PC-3 (cell line): Measurements from ENCODE around the gene PDLIM7. TPM values are rescaled to one million over a fixed set of nuclear protein-coding genes. Genes with fewer than 3 reads are reported as not detected.

Experiments used
- ATAC-seq: fragments of 200-7000 bp; cut with Tn5 transposase; 2 replicates; pipeline ENCODE4 v1.9.1; 2020; ENCODE audit warnings: mild to moderate bottlenecking, moderate library complexity
- BruUV-seq: library from RNA; stranded (reverse); fragments of 400-500 nt; replicated peaks from 2 replicates; lab custom pipeline; 2021; lab: Mats Ljungman, UMichigan
- CTCF ChIA-PET: fragments of 300-600 bp; sonication (Branson Sonifier 250); formaldehyde crosslinking; loops from one replicate; lab custom pipeline; 2022; ENCODE audit warnings: antibody characterized with exemption; lab: Charles Lee
- POLR2A ChIA-PET: fragments of 300-600 bp; sonication (Branson Sonifier 250); formaldehyde crosslinking; loops from one replicate; lab custom pipeline; 2022; ENCODE audit warnings: antibody characterized with exemption; ENCODE audit not compliant: unreplicated experiment; lab: Charles Lee
- DNase-seq: peaks from one replicate; pipeline ENCODE4 v3.0.0-alpha.2; 2015
- H2AFZ ChIP-seq: fragments of 300-600 bp; sonication (generic); 2 replicates; pipeline ENCODE4 v1.6.0; 2016; ENCODE audit warnings: antibody characterized with exemption, low read length
- H3F3A ChIP-seq: fragments of 300-600 bp; sonication (generic); one replicate; pipeline ENCODE4 v1.6.0; 2017; ENCODE audit warnings: antibody characterized with exemption, low read length, control low read depth, mild to moderate bottlenecking; ENCODE audit not compliant: unreplicated experiment
- H3K27ac ChIP-seq: fragments of 300-600 bp; sonication (generic); 2 replicates; pipeline ENCODE4 v1.5.1; 2016; ENCODE audit warnings: mild to moderate bottlenecking, low read length
- H3K27me3 ChIP-seq: fragments of 300-600 bp; sonication (generic); 2 replicates; pipeline ENCODE4 v1.6.1; 2016; ENCODE audit warnings: low read length, mixed read lengths
- H3K36me3 ChIP-seq: fragments of 300-600 bp; sonication (generic); 2 replicates; pipeline ENCODE4 v1.6.1; 2016; ENCODE audit warnings: low read depth, mixed run types, low read length, mixed read lengths
- H3K4me1 ChIP-seq: fragments of 300-600 bp; sonication (generic); 2 replicates; pipeline ENCODE4 v1.5.1; 2016; ENCODE audit warnings: low read length; ENCODE audit not compliant: insufficient read depth
- H3K4me2 ChIP-seq: fragments of 300-600 bp; sonication (generic); 2 replicates; pipeline ENCODE4 v1.6.0; 2016; ENCODE audit warnings: low read length
- H3K4me3 ChIP-seq: fragments of 300-600 bp; sonication (generic); 2 replicates; pipeline ENCODE4 v1.5.1; 2016; ENCODE audit warnings: mild to moderate bottlenecking, low read length, mixed read lengths
- H3K79me2 ChIP-seq: fragments of 300-600 bp; sonication (generic); 2 replicates; pipeline ENCODE4 v1.6.1; 2017; ENCODE audit warnings: low read length, mixed read lengths
- H3K9ac ChIP-seq: fragments of 300-600 bp; sonication (generic); 2 replicates; pipeline ENCODE4 v1.6.0; 2016; ENCODE audit warnings: mild to moderate bottlenecking, low read length
- H3K9me2 ChIP-seq: fragments of 300-600 bp; sonication (generic); replicated peaks from 2 replicates; pipeline ENCODE4 v1.6.1; 2016; ENCODE audit warnings: mixed run types, low read length, mixed read lengths
- H3K9me3 ChIP-seq: fragments of 300-600 bp; sonication (generic); 2 replicates; pipeline ENCODE4 v1.6.1; 2016; ENCODE audit warnings: low read length, mixed read lengths
- H4K20me1 ChIP-seq: fragments of 300-600 bp; sonication (generic); 2 replicates; pipeline ENCODE4 v1.6.1; 2016; ENCODE audit warnings: low read length, mixed read lengths
- EZH2 ChIP-seq: fragments of 300-600 bp; sonication (generic); IDR thresholded peaks from one replicate; pipeline ENCODE4 v1.6.1; 2017; ENCODE audit warnings: antibody characterized with exemption, mild to moderate bottlenecking, low read length; ENCODE audit not compliant: unreplicated experiment
- EZH2phosphoT487 ChIP-seq: fragments of 300-600 bp; sonication (generic); IDR thresholded peaks from 2 replicates; pipeline ENCODE4 v1.6.1; 2018; ENCODE audit warnings: mild to moderate bottlenecking, antibody characterized with exemption, low read length, borderline replicate concordance
- intact Hi-C: fragments of 100-400 bp; cut with micrococcal nuclease; formaldehyde crosslinking; loops from 2 replicates; pipeline ENCODE4 v1.9.0; 2023
- total RNA-seq: library from RNA; depleted of rRNA; stranded (reverse); fragments of >200 nt; gene quantifications from 2 replicates; pipeline ENCODE4 v1.2.3, GENCODE V29; 2014
- TF ChIP-seq, protein P1 (sequence below): fragments of 300-600 bp; sonication (generic); conservative IDR thresholded peaks from 2 replicates; pipeline ENCODE4 v1.5.1; 2017; ENCODE audit warnings: antibody characterized with exemption, low read depth, mild to moderate bottlenecking, low read length

The PDLIM7 gene
- total RNA-seq, 1 experiment from 2014 or later = 159 TPM

DNA sequence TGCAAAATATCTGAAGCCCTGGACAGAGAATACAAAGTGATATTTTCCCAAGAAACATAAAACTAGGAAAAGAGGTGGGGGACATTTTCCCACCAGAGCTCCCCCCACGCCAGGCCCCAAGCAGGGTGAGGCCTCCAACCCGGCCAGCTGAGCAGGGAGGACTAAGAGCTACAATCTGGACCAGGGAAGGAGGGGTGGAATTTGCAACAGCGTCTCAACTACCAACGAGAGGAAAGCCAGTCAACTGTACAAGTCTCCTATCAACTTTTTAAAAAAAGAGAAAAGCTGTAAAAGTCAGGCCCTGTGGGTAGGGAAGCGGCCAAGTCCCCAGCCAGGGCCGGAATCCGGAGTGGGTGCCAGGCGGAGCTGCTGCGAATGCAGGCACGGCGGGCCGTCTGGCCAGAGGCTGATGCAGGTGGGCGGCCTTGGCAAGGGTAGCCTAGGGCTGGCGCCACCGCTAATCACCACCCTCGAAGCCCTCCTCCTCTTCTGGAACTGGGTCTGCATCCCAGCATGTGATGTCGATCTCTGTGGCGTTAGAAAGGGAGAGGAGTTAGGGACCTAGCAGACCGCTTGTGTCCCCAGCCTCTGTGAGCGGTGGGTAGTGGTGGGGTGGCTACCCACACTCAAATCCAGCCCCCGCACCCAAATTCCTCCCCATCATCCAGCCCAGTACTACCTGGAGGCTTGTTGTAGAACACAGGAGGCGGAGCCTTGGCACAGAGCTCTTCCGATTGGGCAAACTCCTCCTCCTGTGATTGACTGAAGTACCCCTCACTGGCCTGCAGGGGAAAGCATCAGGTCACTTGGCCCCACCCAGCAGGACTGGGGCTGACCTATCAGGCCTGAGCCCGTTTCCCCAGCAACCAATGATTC is 40.2 kb downstream of the PDLIM7 start:
- TSS peak; percentile 44 for BruUV-seq
- no peaks in the 10 kb centered on the region for H3K79me2 ChIP-seq
- H3K36me3 ChIP-seq = peaks cover 5% of the 10 kb centered on the region
- peaks cover 8% of the 10 kb centered on the region for H3F3A ChIP-seq
- no peak overlapping the region for H3K9ac ChIP-seq
- ChIA-PET POLR2A (interaction anchor here (0.6 to 1.0 kb wide), 2 partner anchors 40 to 54 kb away, joined by 3 to 4 read pairs; partner anchors contain the start of gene PDLIM7), CTCF (interaction anchor here (0.5 to 1.1 kb wide), 9 partner anchors 9 to 108 kb away, joined by 3 to 14 read pairs (median 5); partner anchors contain the start of genes GRK6 and PDLIM7)
- H2AFZ ChIP-seq = no peak overlapping the region
- ATAC-seq (peak; percentile 37), DNase-seq (peak; percentile 94)
- peaks cover 16% of the 10 kb centered on the region; the same call in 1 of the 2 replicates for H3K4me1 ChIP-seq
- H3K4me3 ChIP-seq = no peak overlapping the region
- peaks cover 14% of the 10 kb centered on the region; the same call in 1 of the 2 replicates for H4K20me1 ChIP-seq
- intact Hi-C loops = loop anchor here (1.0 to 2.0 kb wide), 2 partner anchors 16 to 40 kb away; partner anchors contain the start of genes DBN1 and PDLIM7
- TF ChIP-seq, protein P1, sequence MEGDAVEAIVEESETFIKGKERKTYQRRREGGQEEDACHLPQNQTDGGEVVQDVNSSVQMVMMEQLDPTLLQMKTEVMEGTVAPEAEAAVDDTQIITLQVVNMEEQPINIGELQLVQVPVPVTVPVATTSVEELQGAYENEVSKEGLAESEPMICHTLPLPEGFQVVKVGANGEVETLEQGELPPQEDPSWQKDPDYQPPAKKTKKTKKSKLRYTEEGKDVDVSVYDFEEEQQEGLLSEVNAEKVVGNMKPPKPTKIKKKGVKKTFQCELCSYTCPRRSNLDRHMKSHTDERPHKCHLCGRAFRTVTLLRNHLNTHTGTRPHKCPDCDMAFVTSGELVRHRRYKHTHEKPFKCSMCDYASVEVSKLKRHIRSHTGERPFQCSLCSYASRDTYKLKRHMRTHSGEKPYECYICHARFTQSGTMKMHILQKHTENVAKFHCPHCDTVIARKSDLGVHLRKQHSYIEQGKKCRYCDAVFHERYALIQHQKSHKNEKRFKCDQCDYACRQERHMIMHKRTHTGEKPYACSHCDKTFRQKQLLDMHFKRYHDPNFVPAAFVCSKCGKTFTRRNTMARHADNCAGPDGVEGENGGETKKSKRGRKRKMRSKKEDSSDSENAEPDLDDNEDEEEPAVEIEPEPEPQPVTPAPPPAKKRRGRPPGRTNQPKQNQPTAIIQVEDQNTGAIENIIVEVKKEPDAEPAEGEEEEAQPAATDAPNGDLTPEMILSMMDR = peak; percentile 29; the same call in 1 of the 2 replicates
- no peak for TF ChIP-seq EZH2phosphoT487
- H3K9me3 ChIP-seq = no peaks in the 10 kb centered on the region
- no peaks in the 10 kb centered on the region for H3K27me3 ChIP-seq
- no peaks in the 10 kb centered on the region for H3K9me2 ChIP-seq
- H3K27ac ChIP-seq = no peak overlapping the region
- no peak overlapping the region for H3K4me2 ChIP-seq

DNA sequence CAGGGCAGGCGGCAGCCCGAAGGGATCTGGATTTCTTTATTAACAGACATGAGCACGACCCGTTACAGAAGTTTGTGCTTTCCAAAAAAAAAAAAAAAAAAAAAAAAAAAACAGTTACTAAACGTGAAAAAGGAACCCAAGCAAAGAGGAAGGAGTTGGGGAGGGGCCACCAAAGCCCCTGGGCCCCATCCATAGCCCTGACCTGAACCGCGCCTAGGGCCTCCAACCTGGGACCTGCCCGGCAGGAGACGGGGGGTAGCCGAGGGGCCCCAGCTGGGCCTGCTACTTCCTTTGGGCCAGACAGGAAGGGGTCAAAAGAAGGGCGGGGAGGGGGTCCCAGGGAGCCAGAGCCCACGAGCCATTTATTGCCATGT is 40.8 kb downstream of the PDLIM7 start:
- peaks cover 14% of the 10 kb centered on the region; the same call in 1 of the 2 replicates for H4K20me1 ChIP-seq
- H2AFZ ChIP-seq = no peak overlapping the region
- 0 out of 2 replicates have a peak overlapping the region, but pooled peaks have one; percentile 17 for H3K4me2 ChIP-seq
- no peak overlapping the region for H3K4me3 ChIP-seq
- peaks cover 16% of the 10 kb centered on the region; the same call in 1 of the 2 replicates for H3K4me1 ChIP-seq
- intact Hi-C loops = loop anchor here (1.0 to 2.0 kb wide), 2 partner anchors 16 to 41 kb away; partner anchors contain the start of genes DBN1 and PDLIM7
- CTCF ChIA-PET = interaction anchor here (3.4 kb wide), 1 partner anchor 53 kb away, joined by 36 read pairs; no protein-coding TSS in a partner anchor
- no peak overlapping the region for H3K27ac ChIP-seq
- no peak overlapping the region for H3K9ac ChIP-seq
- no peaks in the 10 kb centered on the region for H3K27me3 ChIP-seq
- POLR2A ChIA-PET = no interaction called here
- H3K36me3 ChIP-seq = peaks cover 5% of the 10 kb centered on the region
- BruUV-seq = no TSS peak
- no peaks in the 10 kb centered on the region for H3K9me3 ChIP-seq
- H3K79me2 ChIP-seq = no peaks in the 10 kb centered on the region
- no peak for DNase-seq
- ATAC-seq = no peak
- peaks cover 8% of the 10 kb centered on the region for H3F3A ChIP-seq
- TF ChIP-seq EZH2phosphoT487 = no peak
- TF ChIP-seq EZH2 = no peak
- TF ChIP-seq, protein P1 = peak; percentile 12; the same call in 1 of the 2 replicates
- H3K9me2 ChIP-seq = no peaks in the 10 kb centered on the region
